ENCODE data around the gene MESD.

MESD gene

DNA sequence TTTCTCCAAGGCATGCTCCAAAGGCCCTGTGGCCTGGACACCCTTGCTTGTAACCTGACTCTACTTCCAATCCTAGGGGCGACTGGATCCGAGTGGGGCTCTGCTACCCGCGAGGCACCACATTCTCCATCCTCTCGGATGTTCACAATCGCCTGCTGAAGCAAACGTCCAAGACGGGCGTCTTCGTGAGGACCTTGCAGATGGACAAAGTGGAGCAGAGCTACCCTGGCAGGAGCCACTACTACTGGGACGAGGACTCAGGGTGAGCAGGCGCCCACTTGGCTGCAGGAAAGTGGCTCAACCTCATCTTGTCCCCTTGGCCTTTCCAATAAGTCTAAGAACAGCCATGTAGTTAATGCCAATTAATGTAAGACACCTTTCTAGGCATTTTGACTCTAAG, 51.9 kb downstream of the MESD start:
- DNase-seq (ENCODE audit: low read depth), result no peak

DNA sequence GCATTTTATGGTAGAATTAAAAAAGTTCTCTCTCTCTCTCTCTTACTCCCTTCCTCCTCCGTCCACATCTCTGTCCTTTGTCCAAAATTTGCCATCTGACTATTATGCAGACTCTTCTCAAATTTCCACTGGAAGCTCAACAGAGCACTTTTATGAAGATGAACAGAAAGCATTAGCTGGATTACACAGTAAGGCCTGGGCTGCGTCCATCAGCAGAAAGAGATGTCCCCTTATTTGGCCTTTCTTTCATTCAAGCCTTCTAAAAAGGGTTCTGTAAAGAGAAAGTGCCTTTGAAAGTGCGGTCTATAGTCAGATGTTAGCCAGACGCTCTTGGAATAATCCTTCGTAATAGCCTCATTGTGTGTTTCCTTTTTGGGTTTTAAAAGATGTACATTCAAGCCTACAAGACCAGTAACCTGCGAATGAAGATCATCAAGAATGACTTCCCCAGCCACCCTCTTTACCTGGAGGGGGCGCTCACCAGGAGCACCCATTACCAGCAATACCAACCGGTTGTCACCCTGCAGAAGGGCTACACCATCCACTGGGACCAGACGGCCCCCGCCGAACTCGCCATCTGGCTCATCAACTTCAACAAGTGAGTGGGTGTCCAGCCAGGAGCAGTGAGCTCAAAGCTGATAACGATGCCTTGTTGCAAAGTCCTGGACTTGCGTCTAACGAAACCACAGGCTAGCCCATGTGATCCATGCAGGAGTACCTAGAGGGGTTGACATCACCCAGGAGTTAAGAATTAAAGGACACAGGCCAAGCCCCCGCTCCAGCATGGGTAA, 53.1 kb downstream of the MESD start:
- no peak for DNase-seq (ENCODE audit: low read depth)

GRCh38 chr15:80934761-80935221, 54.8 kb downstream of the MESD start:
- peak; percentile 77 for DNase-seq (ENCODE audit: low read depth)

DNA sequence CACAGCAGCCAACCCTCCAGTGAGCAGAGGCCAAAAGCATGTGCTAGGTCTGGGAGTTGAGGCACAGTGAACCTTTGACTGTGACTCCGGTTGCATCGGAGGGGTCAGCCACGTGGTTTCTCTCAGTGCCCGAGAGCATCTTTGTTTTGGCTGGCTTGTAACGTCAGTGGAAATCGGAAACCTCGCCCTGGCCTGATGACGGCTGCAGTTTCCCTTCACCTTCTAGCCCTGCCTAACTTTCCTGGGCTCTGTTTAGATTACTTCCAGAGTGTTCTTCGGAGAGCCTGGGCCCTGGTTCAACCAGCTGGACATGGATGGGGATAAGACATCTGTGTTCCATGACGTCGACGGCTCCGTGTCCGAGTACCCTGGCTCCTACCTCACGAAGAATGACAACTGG, 56.6 kb downstream of the MESD start:
- peak; percentile 66 for DNase-seq (ENCODE audit: low read depth)

GRCh38 chr15:80932513-80932815, 57.2 kb downstream of the MESD start:
- DNase-seq (ENCODE audit: low read depth), result no peak

DNA sequence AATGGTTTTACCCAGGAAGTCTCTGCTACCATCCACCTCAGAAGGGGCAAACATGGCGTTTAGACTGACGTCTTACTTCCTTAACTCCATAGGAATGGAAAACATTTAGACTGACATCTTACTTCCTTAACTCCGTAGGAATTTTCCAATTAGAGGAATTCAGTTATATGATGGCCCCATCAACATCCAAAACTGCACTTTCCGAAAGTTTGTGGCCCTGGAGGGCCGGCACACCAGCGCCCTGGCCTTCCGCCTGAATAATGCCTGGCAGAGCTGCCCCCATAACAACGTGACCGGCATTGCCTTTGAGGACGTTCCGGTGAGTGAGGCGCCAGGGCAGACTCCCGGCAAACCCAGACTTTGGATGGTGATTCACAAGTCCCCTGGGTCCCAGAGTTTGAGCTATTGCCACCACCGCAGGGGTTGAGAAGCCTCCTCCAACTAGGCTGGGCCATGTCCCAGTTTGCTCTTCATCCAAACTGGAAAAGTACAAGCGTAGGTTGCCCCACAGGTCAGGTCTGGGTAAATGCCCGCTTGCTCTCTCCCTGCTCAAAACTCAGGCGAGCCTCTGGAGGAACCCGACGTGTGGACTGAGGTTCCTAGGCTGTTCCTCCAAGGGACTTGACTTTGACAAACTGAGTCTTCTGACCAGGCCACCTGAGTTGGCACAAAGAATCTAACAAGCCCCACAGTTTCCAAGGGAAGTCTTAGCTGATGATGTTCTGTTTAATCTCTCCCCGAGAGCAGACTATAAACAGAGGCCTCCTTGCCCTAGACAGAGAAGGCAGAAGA, 57.7 kb downstream of the MESD start:
- no peak for DNase-seq (ENCODE audit: low read depth)

DNA sequence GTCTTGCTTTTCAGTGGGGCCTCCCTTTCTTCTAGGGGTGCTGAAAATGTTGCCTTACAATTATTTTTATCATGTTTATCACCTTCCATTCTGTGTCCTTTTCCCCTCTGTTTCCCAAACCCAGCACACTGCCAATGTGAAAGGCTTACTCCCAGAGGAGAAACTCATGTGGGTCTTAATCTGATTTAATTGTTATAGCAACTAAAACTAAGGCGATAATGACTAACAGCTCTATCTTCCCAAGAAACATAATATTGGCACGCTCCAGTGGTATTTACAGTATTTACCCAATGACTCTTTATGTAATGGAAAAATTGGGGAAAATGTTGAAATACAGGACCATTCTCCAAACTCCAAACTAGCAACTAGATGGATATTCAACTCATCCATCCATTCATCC, 58.4 kb downstream of the MESD start:
- DNase-seq (ENCODE audit: low read depth), result no peak

GRCh38 chr15:80929689-80930088, 59.9 kb downstream of the MESD start:
- no peak for DNase-seq (ENCODE audit: low read depth)

GRCh38 chr15:80929225-80929624, 60.4 kb downstream of the MESD start:
- DNase-seq (ENCODE audit: low read depth), result peak; percentile 39

- no peak for DNase-seq (ENCODE audit: low read depth)
Measured at GRCh38 chr15:80926126-80926525, 63.5 kb downstream of the MESD start.

GRCh38 chr15:80925597-80926059, 64.0 kb downstream of the MESD start:
- DNase-seq (ENCODE audit: low read depth), result no peak

GRCh38 chr15:80924278-80924677, 65.3 kb downstream of the MESD start:
- DNase-seq (ENCODE audit: low read depth), result no peak

DNA sequence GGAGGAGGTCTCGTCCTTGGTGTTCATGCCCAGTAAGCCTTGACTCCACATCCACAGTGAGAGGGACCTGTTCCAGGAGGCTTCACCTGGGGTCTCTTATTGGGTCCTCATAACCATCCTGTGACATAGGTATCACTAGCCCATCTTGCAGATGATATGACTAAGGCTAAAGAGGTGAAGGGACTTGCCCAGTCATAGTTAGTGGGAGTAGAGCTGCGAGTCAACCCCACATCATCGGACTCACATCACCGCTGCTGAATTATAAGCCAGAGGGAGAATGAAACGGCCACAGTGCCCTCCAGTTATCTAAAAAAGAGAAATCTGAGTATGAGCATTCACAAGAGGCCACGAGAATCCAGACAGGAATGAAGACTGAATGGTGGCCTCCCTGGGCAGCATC, 66.0 kb downstream of the MESD start:
- no peak for DNase-seq (ENCODE audit: low read depth)

- DNase-seq (ENCODE audit: low read depth), result no peak
Measured at GRCh38 chr15:80921736-80922410, 67.7 kb downstream of the MESD start.

DNA sequence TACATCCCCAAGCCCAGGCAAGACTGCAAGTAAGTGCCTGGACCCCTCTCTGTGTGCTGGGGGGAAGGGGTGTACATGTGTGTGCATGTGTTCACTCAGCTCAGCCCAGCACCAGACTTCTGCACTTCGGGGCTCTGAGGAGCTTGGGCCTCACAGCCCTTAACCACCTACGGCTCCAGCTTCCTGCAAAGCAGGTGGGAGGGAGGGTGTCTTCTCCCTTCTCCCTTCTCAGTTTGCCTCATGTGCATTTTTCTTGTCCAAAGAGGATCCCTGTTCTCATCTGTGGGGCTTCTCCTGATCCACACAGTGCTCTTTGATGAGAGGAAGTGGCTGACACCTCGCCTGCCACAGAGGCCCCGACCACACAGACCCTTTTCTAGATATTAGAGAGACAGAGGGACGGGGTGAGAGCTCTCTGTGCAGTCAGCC, 69.3 kb downstream of the MESD start:
- no peak for DNase-seq (ENCODE audit: low read depth)

- no peak for DNase-seq (ENCODE audit: low read depth)
Measured at GRCh38 chr15:80918196-80918783, 71.3 kb downstream of the MESD start.

- no peak for DNase-seq (ENCODE audit: low read depth)
Measured at GRCh38 chr15:80916056-80916455, 73.6 kb downstream of the MESD start.

GRCh38 chr15:80915472-80915871, 74.1 kb downstream of the MESD start:
- DNase-seq (ENCODE audit: low read depth), result no peak

- no peak for DNase-seq (ENCODE audit: low read depth)
Measured at GRCh38 chr15:80913541-80913940, 76.1 kb downstream of the MESD start.

DNA sequence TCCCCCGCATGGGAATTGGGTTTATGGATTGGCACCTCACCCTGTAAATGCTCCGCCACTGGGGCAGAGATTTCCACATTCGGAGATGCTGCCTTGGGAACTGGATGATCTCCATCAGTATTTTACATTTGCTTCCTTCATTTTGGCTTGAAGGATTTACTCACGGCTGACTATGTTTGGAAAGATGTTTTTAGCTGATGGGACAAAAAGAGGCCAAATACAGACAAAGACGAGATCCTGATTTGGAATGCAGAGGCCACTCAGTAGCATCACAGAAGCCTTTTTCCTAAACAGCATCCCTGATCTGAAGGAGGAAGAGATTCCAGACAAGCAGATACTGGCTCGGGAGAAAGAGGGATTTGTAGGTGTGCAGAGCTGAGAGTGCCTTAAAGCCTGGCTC, 76.9 kb downstream of the MESD start:
- DNase-seq (ENCODE audit: low read depth), result no peak

DNA sequence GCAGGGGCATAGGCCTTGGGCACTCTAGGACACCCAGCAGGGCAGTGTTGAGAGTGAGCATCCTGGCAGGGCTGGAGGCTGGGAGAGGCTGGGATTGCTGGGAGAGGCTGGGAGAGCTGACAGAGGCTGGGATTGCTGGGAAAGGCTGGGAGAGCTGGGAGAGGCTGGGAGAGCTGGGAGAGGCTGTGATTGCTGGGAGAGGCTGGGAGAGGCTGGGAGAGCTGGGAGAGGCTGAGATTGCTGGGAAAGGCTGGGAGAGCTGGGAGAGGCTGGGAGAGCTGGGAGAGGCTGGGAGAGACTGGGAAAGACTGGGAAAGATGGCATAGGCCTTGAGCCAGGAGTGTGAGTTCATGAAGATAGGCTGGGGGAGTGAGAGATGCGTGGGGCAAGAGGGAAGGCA, 77.8 kb downstream of the MESD start:
- no peak for DNase-seq (ENCODE audit: low read depth)

- DNase-seq (ENCODE audit: low read depth), result peak; percentile 69
Measured at GRCh38 chr15:80906159-80906766, 83.4 kb downstream of the MESD start.
